ENCODE data around the gene ELMO1. TPM values are rescaled to one million over a fixed set of nuclear protein-coding genes. Genes with fewer than 3 reads are reported as not detected.

The ELMO1 gene
- total RNA-seq, 1 experiment from 2014 or later, result not detected

DNA sequence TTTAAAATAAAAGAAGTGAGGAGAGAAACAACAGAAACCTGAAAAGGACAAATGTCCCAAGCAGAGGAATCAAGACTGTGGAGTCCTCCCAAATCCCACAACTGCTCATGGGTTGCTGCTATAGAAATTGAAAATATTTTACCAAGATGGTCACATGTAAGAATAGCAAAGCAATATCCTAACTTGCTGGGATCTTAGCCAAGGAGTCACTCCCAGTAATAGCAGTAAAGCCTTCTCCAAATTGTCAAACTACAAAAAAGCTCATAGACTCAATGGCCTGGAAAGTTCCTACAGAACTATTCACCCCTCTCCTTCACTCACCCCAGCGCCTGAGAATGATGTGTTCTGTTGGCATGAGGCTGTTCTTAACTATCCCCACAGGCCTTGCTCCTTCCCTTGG lies 186.5 kb downstream of the ELMO1 start:
- TF ChIP-seq EZH2phosphoT487 (IDR thresholded peaks at IDR 0.05; ENCODE audit: borderline replicate concordance, low read length) (no peak), EZH2 (IDR thresholded peaks at IDR 0.05; ENCODE audit: low read length, unreplicated experiment) (no peak)
- TF ChIP-seq, protein P1, sequence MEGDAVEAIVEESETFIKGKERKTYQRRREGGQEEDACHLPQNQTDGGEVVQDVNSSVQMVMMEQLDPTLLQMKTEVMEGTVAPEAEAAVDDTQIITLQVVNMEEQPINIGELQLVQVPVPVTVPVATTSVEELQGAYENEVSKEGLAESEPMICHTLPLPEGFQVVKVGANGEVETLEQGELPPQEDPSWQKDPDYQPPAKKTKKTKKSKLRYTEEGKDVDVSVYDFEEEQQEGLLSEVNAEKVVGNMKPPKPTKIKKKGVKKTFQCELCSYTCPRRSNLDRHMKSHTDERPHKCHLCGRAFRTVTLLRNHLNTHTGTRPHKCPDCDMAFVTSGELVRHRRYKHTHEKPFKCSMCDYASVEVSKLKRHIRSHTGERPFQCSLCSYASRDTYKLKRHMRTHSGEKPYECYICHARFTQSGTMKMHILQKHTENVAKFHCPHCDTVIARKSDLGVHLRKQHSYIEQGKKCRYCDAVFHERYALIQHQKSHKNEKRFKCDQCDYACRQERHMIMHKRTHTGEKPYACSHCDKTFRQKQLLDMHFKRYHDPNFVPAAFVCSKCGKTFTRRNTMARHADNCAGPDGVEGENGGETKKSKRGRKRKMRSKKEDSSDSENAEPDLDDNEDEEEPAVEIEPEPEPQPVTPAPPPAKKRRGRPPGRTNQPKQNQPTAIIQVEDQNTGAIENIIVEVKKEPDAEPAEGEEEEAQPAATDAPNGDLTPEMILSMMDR (conservative IDR thresholded peaks at IDR 0.05; ENCODE audit: low read depth, low read length), result no peak
- no TSS peak for BruUV-seq (replicated peaks)
- Histone ChIP-seq H3K9ac (ENCODE audit: low read length) (no peak overlapping the region), H3K9me2 (replicated peaks; ENCODE audit: low read length) (no peaks in the 10 kb centered on the region), H3K9me3 (ENCODE audit: low read length) (no peaks in the 10 kb centered on the region), H3K79me2 (ENCODE audit: low read length) (no peaks in the 10 kb centered on the region), H3K36me3 (ENCODE audit: low read depth, low read length) (no peaks in the 10 kb centered on the region), H3K27me3 (ENCODE audit: low read length) (no peaks in the 10 kb centered on the region; the same call in 1 of the 2 replicates), H3K27ac (ENCODE audit: low read length) (no peak overlapping the region), H3K4me1 (ENCODE audit: insufficient read depth, low read length) (no peaks in the 10 kb centered on the region), H2AFZ (ENCODE audit: low read length) (no peak overlapping the region), H4K20me1 (ENCODE audit: low read length) (no peaks in the 10 kb centered on the region), H3K4me3 (ENCODE audit: low read length) (no peak overlapping the region), H3K4me2 (ENCODE audit: low read length) (no peak overlapping the region), H3F3A (ENCODE audit: low read length, unreplicated experiment) (no peaks in the 10 kb centered on the region)
- DNase-seq (no peak), ATAC-seq (no peak)
- intact Hi-C loops (cut with micrococcal nuclease), result no loop called here
- ChIA-PET CTCF (no interaction called here), POLR2A (ENCODE audit: unreplicated experiment) (no interaction called here)

DNA sequence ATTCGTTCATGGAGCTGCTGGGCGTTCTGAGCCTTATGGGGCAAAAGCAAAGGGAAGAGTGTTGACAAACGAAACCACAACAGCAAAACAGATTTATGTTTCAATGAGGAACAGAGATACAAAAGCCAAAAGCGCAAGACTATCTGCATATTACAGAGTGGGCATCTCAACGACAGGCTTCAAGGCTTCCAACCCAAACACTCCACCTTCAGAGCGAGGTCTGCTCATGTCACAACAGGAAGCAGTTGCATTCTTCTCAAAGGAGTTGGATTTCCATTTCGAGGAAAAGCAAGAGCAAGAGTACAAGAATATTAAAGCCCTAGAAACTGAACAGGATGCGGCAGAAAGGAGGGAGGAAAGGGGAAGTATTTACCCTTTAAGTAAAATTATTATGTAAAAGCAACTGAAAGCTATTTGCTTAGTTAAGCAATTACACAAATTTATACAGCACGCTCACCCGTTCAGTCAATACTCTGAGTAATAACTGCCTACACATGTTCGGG lies 189.3 kb downstream of the ELMO1 start:
- POLR2A ChIA-PET (ENCODE audit: unreplicated experiment), result no interaction called here
- BruUV-seq (replicated peaks), result no TSS peak
- H3F3A ChIP-seq (ENCODE audit: low read length, unreplicated experiment), result no peaks in the 10 kb centered on the region
- H3K9me3 ChIP-seq (ENCODE audit: low read length), result no peaks in the 10 kb centered on the region
- no peaks in the 10 kb centered on the region for H4K20me1 ChIP-seq (ENCODE audit: low read length)
- no peaks in the 10 kb centered on the region for H3K36me3 ChIP-seq (ENCODE audit: low read depth, low read length)
- CTCF ChIA-PET, result no interaction called here
- H3K27ac ChIP-seq (ENCODE audit: low read length), result no peak overlapping the region
- ATAC-seq, result no peak
- no peak for DNase-seq
- no peaks in the 10 kb centered on the region for H3K79me2 ChIP-seq (ENCODE audit: low read length)
- H3K27me3 ChIP-seq (ENCODE audit: low read length), result no peaks in the 10 kb centered on the region
- no peak overlapping the region for H3K4me3 ChIP-seq (ENCODE audit: low read length)
- no peak for TF ChIP-seq EZH2 (IDR thresholded peaks at IDR 0.05; ENCODE audit: low read length, unreplicated experiment)
- TF ChIP-seq, protein P1 (conservative IDR thresholded peaks at IDR 0.05; ENCODE audit: low read depth, low read length), result no peak
- no peak overlapping the region for H3K4me2 ChIP-seq (ENCODE audit: low read length)
- no peaks in the 10 kb centered on the region for H3K9me2 ChIP-seq (replicated peaks; ENCODE audit: low read length)
- no peak overlapping the region for H3K9ac ChIP-seq (ENCODE audit: low read length)
- intact Hi-C loops (cut with micrococcal nuclease), result no loop called here
- H3K4me1 ChIP-seq (ENCODE audit: insufficient read depth, low read length), result no peaks in the 10 kb centered on the region
- H2AFZ ChIP-seq (ENCODE audit: low read length), result no peak overlapping the region

DNA sequence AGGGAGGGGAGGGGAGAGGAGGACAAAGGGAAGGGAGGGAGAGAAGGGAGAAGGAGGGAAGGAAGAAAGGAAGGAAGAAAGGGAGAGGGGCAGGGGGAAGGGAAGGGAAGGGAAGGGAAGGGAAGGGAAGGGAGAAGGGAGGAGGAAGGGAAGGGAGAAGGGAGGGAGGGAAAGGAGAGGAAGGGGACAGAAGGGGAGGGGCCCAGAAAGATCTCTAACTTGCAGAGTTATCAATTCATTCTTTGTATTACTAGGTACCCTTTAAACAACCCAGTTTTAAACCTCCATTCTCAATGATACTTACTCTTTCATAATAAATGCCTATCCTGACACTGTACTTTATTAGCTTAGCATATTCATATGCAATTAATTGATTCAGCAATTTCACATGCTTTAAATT lies 192.0 kb downstream of the ELMO1 start:
- Histone ChIP-seq H3K4me1 (ENCODE audit: insufficient read depth, low read length) (no peaks in the 10 kb centered on the region), H3K79me2 (ENCODE audit: low read length) (no peaks in the 10 kb centered on the region), H3K36me3 (ENCODE audit: low read depth, low read length) (no peaks in the 10 kb centered on the region), H3K9me2 (replicated peaks; ENCODE audit: low read length) (no peaks in the 10 kb centered on the region), H4K20me1 (ENCODE audit: low read length) (no peaks in the 10 kb centered on the region), H3K4me2 (ENCODE audit: low read length) (no peak overlapping the region), H3F3A (ENCODE audit: low read length, unreplicated experiment) (no peaks in the 10 kb centered on the region), H2AFZ (ENCODE audit: low read length) (no peak overlapping the region), H3K9me3 (ENCODE audit: low read length) (no peaks in the 10 kb centered on the region), H3K4me3 (ENCODE audit: low read length) (no peak overlapping the region), H3K9ac (ENCODE audit: low read length) (no peak overlapping the region), H3K27ac (ENCODE audit: low read length) (no peak overlapping the region), H3K27me3 (ENCODE audit: low read length) (no peaks in the 10 kb centered on the region)
- ATAC-seq, result no peak
- BruUV-seq (replicated peaks), result no TSS peak
- DNase-seq, result no peak
- TF ChIP-seq, protein P1 (conservative IDR thresholded peaks at IDR 0.05; ENCODE audit: low read depth, low read length), result no peak
- TF ChIP-seq EZH2 (IDR thresholded peaks at IDR 0.05; ENCODE audit: low read length, unreplicated experiment), result no peak
- no peak for TF ChIP-seq EZH2phosphoT487 (IDR thresholded peaks at IDR 0.05; ENCODE audit: borderline replicate concordance, low read length)
- ChIA-PET CTCF (no interaction called here), POLR2A (ENCODE audit: unreplicated experiment) (no interaction called here)
- intact Hi-C loops (cut with micrococcal nuclease), result no loop called here
